Heart left ventricle (tissue), 13 donors: ENCODE data around the gene DAB2IP.

Experiments used
- POLR2A ChIP-seq, 2 donors: fragments of 450-650 bp; IDR thresholded peaks; one replicate each; pipeline ENCODE4 v1.6.1; 2017; ENCODE audit warnings: antibody characterized with exemption in 2 of 2, mild to moderate bottlenecking in 2 of 2, moderate library complexity in 2 of 2
- TF ChIP-seq, protein P1 (sequence below), 12 donors: fragments of 200-600 bp; sonication (generic) in 4 of 12; IDR thresholded peaks; one replicate each; pipeline versions ENCODE4 v1.5.0 to v1.8.0; 2018 to 2022; ENCODE audit warnings: antibody characterized with exemption in 12 of 12, mild to moderate bottlenecking in 5 of 12
- donor health status: ischemic (EF 13 %, LVEDD 7.1; RV severe dilation, severe dysfunction).
- donor health status: DM: no; HTN: yes; CAD: no.
- donor health status: DM: no; HTN: no; CAD: no.
- donor health status: ischemic (EF 25% LVEDD 6.9; RV normal size, moderate dysfunction).
- donor health status: ischemic (EF 25% LVEDD 5.7; RV mildly dilated, moderate dysfunction).
- donor health status: ischemic (EF 35%, LVEDD 5.7; RV mildly dilated, moderate dysfunction).
- donor health status: nonischemic (EF 11% LVEDD 7.7; RV severe dilation, severe dysfunction).
- donor health status: DM: yes; HTN: yes; CAD: no.
- donor health status: PGD.
- donor health status: ischemic (EF 29% LVEDD 5.4; RV normal size, mild dysfunction).
- donor health status: nonischemic (EF 23%, LVEDD 6.1; RV moderate dilation, normal function).

DNA sequence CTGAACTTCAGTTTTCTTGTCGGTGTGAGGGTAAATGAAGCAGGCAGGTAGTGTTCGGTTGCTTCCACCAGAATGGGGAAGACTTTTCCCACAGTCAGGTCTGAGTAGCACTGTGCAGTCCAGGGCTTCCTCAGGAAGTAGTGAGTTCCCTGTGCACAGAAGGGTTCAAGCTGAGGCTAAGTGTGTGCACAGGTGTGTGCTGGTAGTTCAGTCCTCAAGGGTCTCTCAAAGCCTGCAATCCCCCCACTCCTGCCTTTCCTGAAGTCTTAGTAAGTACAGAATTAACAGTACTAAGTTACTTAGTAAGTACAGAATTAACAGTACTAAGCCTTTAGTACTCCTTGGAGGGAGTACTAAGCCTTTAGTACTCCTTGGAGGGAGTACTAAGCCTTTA lies 1.4 kb downstream of the DAB2IP start:
- TF ChIP-seq, protein P1, sequence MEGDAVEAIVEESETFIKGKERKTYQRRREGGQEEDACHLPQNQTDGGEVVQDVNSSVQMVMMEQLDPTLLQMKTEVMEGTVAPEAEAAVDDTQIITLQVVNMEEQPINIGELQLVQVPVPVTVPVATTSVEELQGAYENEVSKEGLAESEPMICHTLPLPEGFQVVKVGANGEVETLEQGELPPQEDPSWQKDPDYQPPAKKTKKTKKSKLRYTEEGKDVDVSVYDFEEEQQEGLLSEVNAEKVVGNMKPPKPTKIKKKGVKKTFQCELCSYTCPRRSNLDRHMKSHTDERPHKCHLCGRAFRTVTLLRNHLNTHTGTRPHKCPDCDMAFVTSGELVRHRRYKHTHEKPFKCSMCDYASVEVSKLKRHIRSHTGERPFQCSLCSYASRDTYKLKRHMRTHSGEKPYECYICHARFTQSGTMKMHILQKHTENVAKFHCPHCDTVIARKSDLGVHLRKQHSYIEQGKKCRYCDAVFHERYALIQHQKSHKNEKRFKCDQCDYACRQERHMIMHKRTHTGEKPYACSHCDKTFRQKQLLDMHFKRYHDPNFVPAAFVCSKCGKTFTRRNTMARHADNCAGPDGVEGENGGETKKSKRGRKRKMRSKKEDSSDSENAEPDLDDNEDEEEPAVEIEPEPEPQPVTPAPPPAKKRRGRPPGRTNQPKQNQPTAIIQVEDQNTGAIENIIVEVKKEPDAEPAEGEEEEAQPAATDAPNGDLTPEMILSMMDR (IDR thresholded peaks at IDR 0.05) = no peak
- TF ChIP-seq POLR2A (IDR thresholded peaks at IDR 0.05) = no peak
